HepG2 (cell line): Measurements from ENCODE around the gene PKDREJ. TPM values are rescaled to one million over a fixed set of nuclear protein-coding genes. Genes with fewer than 3 reads are reported as not detected.

ENCODE experiments used
- BCLAF1 ChIP-seq: fragments of 450-650 bp; IDR thresholded peaks from 2 replicates; pipeline ENCODE4 v1.6.1; 2017; ENCODE audit warnings: mild to moderate bottlenecking
- E2F1 ChIP-seq: sonication (generic); formaldehyde crosslinking; IDR thresholded peaks from 2 replicates; pipeline ENCODE4 v1.5.0; 2020; ENCODE audit warnings: missing genetic modification reagents
- ERF ChIP-seq: IDR thresholded peaks from 2 replicates; pipeline ENCODE4 v1.6.1; 2018; ENCODE audit warnings: missing biosample characterization, missing genetic modification reagents
- FUBP1 ChIP-seq: sonication (generic); formaldehyde crosslinking; IDR thresholded peaks from 2 replicates; pipeline ENCODE4 v1.5.1; 2020; ENCODE audit warnings: missing genetic modification reagents, mild to moderate bottlenecking, borderline replicate concordance
- GLI4 ChIP-seq: sonication (generic); formaldehyde crosslinking; IDR thresholded peaks from 2 replicates; pipeline ENCODE4 v1.5.1; 2020; ENCODE audit warnings: missing genetic modification reagents, mild to moderate bottlenecking, moderate library complexity, borderline replicate concordance
- HNRNPUL1 ChIP-seq: fragments of 200-400 bp; formaldehyde crosslinking; IDR thresholded peaks from 2 replicates; pipeline ENCODE4 v1.6.1; 2017; ENCODE audit warnings: low read depth, mild to moderate bottlenecking, low read length, moderate library complexity
- MAZ ChIP-seq, 2 experiments: sonication (generic) in 1 of 2; formaldehyde crosslinking in 1 of 2; IDR thresholded peaks; 2 replicates each; pipeline versions ENCODE4 v1.5.0 to v1.6.1; 2012 to 2020; ENCODE audit warnings: low read depth in 2 of 2, mild to moderate bottlenecking in 2 of 2, borderline replicate concordance in 1 of 2, improper control_type of control experiment in 1 of 2, low read length in 1 of 2, missing genetic modification reagents in 1 of 2, moderate library complexity in 1 of 2
- MTF1 ChIP-seq: sonication (generic); formaldehyde crosslinking; IDR thresholded peaks from 2 replicates; pipeline ENCODE4 v1.5.0; 2020; ENCODE audit warnings: missing genetic modification reagents
- NR2C2 ChIP-seq: sonication (generic); formaldehyde crosslinking; IDR thresholded peaks from 2 replicates; pipeline ENCODE4 v1.4.0; 2020; ENCODE audit warnings: missing genetic modification reagents, mild to moderate bottlenecking, moderate library complexity, borderline replicate concordance
- POLR2A ChIP-seq, 2 experiments: IDR thresholded peaks; 2 replicates each; pipeline ENCODE4 v1.6.1; 2011; ENCODE audit warnings: low read depth in 2 of 2, low read length in 2 of 2, mild to moderate bottlenecking in 1 of 2, moderate library complexity in 1 of 2; ENCODE audit not compliant: insufficient read depth in 1 of 2
- RXRB ChIP-seq: IDR thresholded peaks from 2 replicates; pipeline ENCODE4 v1.6.1; 2016; ENCODE audit warnings: borderline replicate concordance, missing genetic modification reagents, missing compliant biosample characterization
- SP140L ChIP-seq: sonication (generic); formaldehyde crosslinking; IDR thresholded peaks from 2 replicates; pipeline ENCODE4 v1.4.0; 2020; ENCODE audit warnings: missing genetic modification reagents, borderline replicate concordance
- TFAP4 ChIP-seq: sonication (generic); IDR thresholded peaks from 2 replicates; pipeline ENCODE4 v1.6.1; 2016; ENCODE audit warnings: low read depth, borderline replicate concordance
- YEATS4 ChIP-seq: sonication (generic); formaldehyde crosslinking; IDR thresholded peaks from 2 replicates; pipeline ENCODE4 v1.4.0; 2020; ENCODE audit warnings: missing genetic modification reagents, borderline replicate concordance
- ZKSCAN8 ChIP-seq: IDR thresholded peaks from 2 replicates; pipeline ENCODE4 v1.6.1; 2016; ENCODE audit warnings: borderline replicate concordance, missing genetic modification reagents, missing compliant biosample characterization
- ZNF24 ChIP-seq: fragments of 450-650 bp; IDR thresholded peaks from 2 replicates; pipeline ENCODE4 v1.6.1; 2017; ENCODE audit warnings: antibody characterized with exemption, mild to moderate bottlenecking
- ZNF441 ChIP-seq: sonication (generic); formaldehyde crosslinking; IDR thresholded peaks from 2 replicates; pipeline ENCODE4 v1.7.0; 2021; ENCODE audit warnings: missing genetic modification reagents, borderline replicate concordance
- ZNF460 ChIP-seq: sonication (generic); formaldehyde crosslinking; IDR thresholded peaks from 2 replicates; pipeline ENCODE4 v1.5.1; 2020; ENCODE audit warnings: missing genetic modification reagents, mild to moderate bottlenecking, borderline replicate concordance
- ZNF543 ChIP-seq: sonication (generic); formaldehyde crosslinking; IDR thresholded peaks from 2 replicates; pipeline ENCODE4 v1.4.0; 2020; ENCODE audit warnings: mild to moderate bottlenecking, missing genetic modification reagents
- ZNF629 ChIP-seq: sonication (generic); formaldehyde crosslinking; conservative IDR thresholded peaks from 2 replicates; pipeline ENCODE4 v1.5.0; 2020; ENCODE audit warnings: missing genetic modification reagents
- ZNF788 ChIP-seq: sonication (generic); formaldehyde crosslinking; IDR thresholded peaks from 2 replicates; pipeline ENCODE4 v1.5.0; 2020; ENCODE audit warnings: mild to moderate bottlenecking, missing genetic modification reagents, borderline replicate concordance
- ZNF878 ChIP-seq: sonication (generic); formaldehyde crosslinking; IDR thresholded peaks from 2 replicates; pipeline ENCODE4 v1.8.1; 2023; ENCODE audit warnings: mild to moderate bottlenecking, missing genetic modification reagents, moderate library complexity
- polyA plus RNA-seq, 8 experiments: library from polyadenylated mRNA; depleted of rRNA in 3 of 8; stranded (reverse) in 7 of 8; unstranded in 1 of 8; fragments of >200 nt; fragmentation: Illumina TruSeq in 4 of 8; extraction: Trizol in 4 of 8; gene quantifications; 2 replicates each; pipeline versions ENCODE4 v1.2.1 to v1.2.3, GENCODE V29; 2011 to 2016; ENCODE audit warnings: low read depth in 4 of 8, missing spikeins in 1 of 8, mixed read lengths in 1 of 8; ENCODE audit not compliant: insufficient read depth in 1 of 8
- total RNA-seq, 5 experiments: library from RNA; depleted of rRNA; stranded (reverse); fragments of >200 nt; fragmentation: Illumina TruSeq; extraction: Trizol; gene quantifications; 2 replicates each; pipeline ENCODE4 v1.2.3, GENCODE V29; 2016; ENCODE audit warnings: low read depth in 1 of 5

The PKDREJ gene
- total and polyA plus RNA-seq, 2 of the 13 experiments (the other 11 are each of a cell fraction or from before 2014, with no cell fraction given) = not detected

GRCh38 chr22:46296257-46297150 is 33.4 kb upstream of the PKDREJ start, which contains the start of gene GTSE1 (continued):
- TF ChIP-seq RXRB (0 out of 2 replicates have a peak, but pooled peaks have one; percentile 14), MAZ (IDR thresholded peaks at IDR 0.05; ENCODE audit: borderline replicate concordance, low read depth, low read length) (no peak), MAZ (CRISPR knock-in tag; IDR thresholded peaks at IDR 0.05; ENCODE audit: low read depth) (peak; percentile 48; the same call in 1 of the 2 replicates), ZNF543 (CRISPR knock-in tag) (no peak), HNRNPUL1 (no peak), GLI4 (CRISPR knock-in tag) (no peak), TFAP4 (peak; percentile 22; the same call in 1 of the 2 replicates), ZNF441 (CRISPR knock-in tag) (peak; percentile 67), FUBP1 (CRISPR knock-in tag) (0 out of 2 replicates have a peak, but pooled peaks have one; percentile 26), ZNF878 (CRISPR knock-in tag) (peak; percentile 100), ZNF629 (CRISPR knock-in tag) (no peak), NR2C2 (CRISPR knock-in tag) (peak; percentile 83), ZNF788 (CRISPR knock-in tag) (no peak), ZNF460 (no peak), MTF1 (CRISPR knock-in tag) (no peak), BCLAF1 (no peak), SP140L (CRISPR knock-in tag) (no peak), ZNF24 (no peak), E2F1 (CRISPR knock-in tag) (peak; percentile 99), ERF (CRISPR knock-in tag) (no peak), POLR2A (IDR thresholded peaks at IDR 0.05; ENCODE audit: insufficient read depth in 1 of 2, low read depth in 2 of 2, low read length in 2 of 2) (peak; percentile 43 to 49; a peak in 3 of 4 replicates), YEATS4 (CRISPR knock-in tag) (peak; percentile 79; the same call in 1 of the 2 replicates), ZKSCAN8 (CRISPR knock-in tag) (no peak; the same call in 1 of the 2 replicates)
